Memory B cell (primary cell): Measurements from ENCODE around the gene SMARCAD1.

Experiments
- ATAC-seq: fragments of 150-1000 bp; cut with Tn5 transposase; 2 replicates; pipeline ENCODE4 v1.10.0; 2021; ENCODE audit warnings: low read depth, mild to moderate bottlenecking, moderate library complexity
- DNase-seq, 2 donors: peaks; one replicate each; pipeline ENCODE4 v3.0.0; 2022; ENCODE audit warnings: low spot score in 2 of 2
- H3K27ac Mint-ChIP-seq: one replicate; pipeline ENCODE4 v1.8.0; 2022; ENCODE audit warnings: mild to moderate bottlenecking, moderate library complexity, mixed read lengths
- H3K27me3 Mint-ChIP-seq: one replicate; pipeline ENCODE4 v1.8.0; 2022; ENCODE audit warnings: mixed read lengths
- H3K36me3 Mint-ChIP-seq: one replicate; pipeline ENCODE4 v1.8.0; 2022; ENCODE audit warnings: mild to moderate bottlenecking, mixed read lengths
- H3K4me1 Mint-ChIP-seq: one replicate; pipeline ENCODE4 v1.8.0; 2022; ENCODE audit warnings: mixed read lengths
- H3K4me3 Mint-ChIP-seq: one replicate; pipeline ENCODE4 v1.8.0; 2022; ENCODE audit warnings: mild to moderate bottlenecking, moderate library complexity, mixed read lengths
- H3K9me3 Mint-ChIP-seq: one replicate; pipeline ENCODE4 v1.8.0; 2022; ENCODE audit warnings: mixed read lengths

SMARCAD1 gene

GRCh38 chr4:94208918-94209317, 1.3 kb downstream of the SMARCAD1 start:
- Mint-ChIP-seq H3K9me3 (no peaks in the 10 kb centered on the region), H3K36me3 (peaks cover 26% of the 10 kb centered on the region), H3K27me3 (no peaks in the 10 kb centered on the region), H3K27ac (peak overlapping the region; percentile 100), H3K4me3 (peak overlapping the region; percentile 99), H3K4me1 (peaks cover 25% of the 10 kb centered on the region)
- ATAC-seq (no peak), DNase-seq (no peak)

DNA sequence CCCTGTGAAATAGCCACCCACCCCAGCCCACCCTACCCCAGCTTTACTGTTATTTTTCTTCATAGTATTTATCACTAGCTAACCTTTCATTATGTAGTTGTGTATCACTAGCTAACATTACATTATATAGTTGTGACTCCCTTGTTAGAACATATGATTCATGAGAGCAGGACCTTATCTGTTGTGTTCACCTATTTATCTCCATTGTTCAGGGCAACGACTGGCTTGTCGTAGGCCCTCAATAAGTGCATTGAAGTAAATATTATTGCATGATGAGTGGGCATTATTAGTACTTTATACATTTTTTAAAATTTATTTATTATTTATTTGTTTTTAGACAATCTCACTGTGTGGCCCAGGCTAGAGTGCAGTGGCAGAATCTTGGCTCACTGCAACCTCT, 4.2 kb downstream of the SMARCAD1 start:
- H3K4me1 Mint-ChIP-seq, result peaks cover 30% of the 10 kb centered on the region
- no peaks in the 10 kb centered on the region for H3K9me3 Mint-ChIP-seq
- no peak for DNase-seq
- no peak overlapping the region for H3K27ac Mint-ChIP-seq
- no peak for ATAC-seq
- peaks cover 43% of the 10 kb centered on the region for H3K36me3 Mint-ChIP-seq
- no peak overlapping the region for H3K4me3 Mint-ChIP-seq
- H3K27me3 Mint-ChIP-seq, result no peaks in the 10 kb centered on the region

GRCh38 chr4:94214703-94215319, 7.1 kb downstream of the SMARCAD1 start:
- no peak overlapping the region for H3K27ac Mint-ChIP-seq

DNA sequence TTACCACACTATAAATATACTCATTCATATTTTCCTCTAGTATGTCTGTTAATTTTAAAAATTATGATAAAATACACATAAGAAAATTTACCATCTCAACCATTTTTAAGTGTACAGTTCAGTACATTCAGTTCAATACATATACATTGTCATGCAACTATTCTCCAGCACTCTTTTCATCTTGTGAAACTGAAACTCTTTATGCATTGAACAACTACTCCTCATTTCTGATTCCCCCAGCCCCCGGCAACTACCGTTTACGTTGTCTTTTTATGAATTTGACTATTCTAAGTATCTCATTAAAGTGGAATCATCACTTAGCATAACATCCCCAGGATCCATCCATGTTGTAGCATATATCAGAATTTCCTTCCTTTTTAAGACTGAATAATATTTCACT, 8.7 kb downstream of the SMARCAD1 start:
- DNase-seq (no peak), ATAC-seq (no peak)
- no peaks in the 10 kb centered on the region for H3K9me3 Mint-ChIP-seq
- peaks cover 38% of the 10 kb centered on the region for H3K36me3 Mint-ChIP-seq
- no peak overlapping the region for H3K4me3 Mint-ChIP-seq
- peaks cover 11% of the 10 kb centered on the region for H3K4me1 Mint-ChIP-seq
- H3K27ac Mint-ChIP-seq, result no peak overlapping the region
- no peaks in the 10 kb centered on the region for H3K27me3 Mint-ChIP-seq

More at GRCh38 chr4:94214703-94215319, 7.1 kb downstream of the SMARCAD1 start:
- no peak for DNase-seq
- no peak for ATAC-seq
- H3K4me1 Mint-ChIP-seq, result peaks cover 15% of the 10 kb centered on the region
- H3K9me3 Mint-ChIP-seq, result no peaks in the 10 kb centered on the region
- H3K4me3 Mint-ChIP-seq, result no peak overlapping the region
- H3K27me3 Mint-ChIP-seq, result no peaks in the 10 kb centered on the region
- H3K36me3 Mint-ChIP-seq, result peaks cover 44% of the 10 kb centered on the region

DNA sequence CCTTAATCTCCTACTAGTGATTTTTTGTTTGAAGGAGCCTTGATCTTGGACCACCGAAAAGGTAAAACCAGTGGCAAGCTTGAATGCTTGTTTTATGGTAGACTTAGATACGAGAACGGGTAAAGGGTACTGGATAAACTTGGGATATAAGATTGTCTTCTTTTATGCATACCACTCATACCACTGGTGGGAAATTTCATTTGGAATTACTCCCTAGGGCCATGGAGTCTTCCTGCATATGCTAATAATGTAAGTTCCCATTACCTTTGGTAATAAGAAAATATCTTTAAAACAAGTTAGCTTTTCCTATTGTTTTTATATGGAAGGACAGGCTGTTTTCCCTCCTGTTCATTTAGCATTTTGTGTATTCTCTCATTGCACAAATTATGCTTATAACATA, 11.7 kb downstream of the SMARCAD1 start:
- Mint-ChIP-seq H3K4me1 (peaks cover 8% of the 10 kb centered on the region), H3K9me3 (no peaks in the 10 kb centered on the region), H3K4me3 (no peak overlapping the region), H3K27ac (no peak overlapping the region), H3K27me3 (no peaks in the 10 kb centered on the region), H3K36me3 (peaks cover 20% of the 10 kb centered on the region)
- no peak for ATAC-seq
- DNase-seq, result no peak

DNA sequence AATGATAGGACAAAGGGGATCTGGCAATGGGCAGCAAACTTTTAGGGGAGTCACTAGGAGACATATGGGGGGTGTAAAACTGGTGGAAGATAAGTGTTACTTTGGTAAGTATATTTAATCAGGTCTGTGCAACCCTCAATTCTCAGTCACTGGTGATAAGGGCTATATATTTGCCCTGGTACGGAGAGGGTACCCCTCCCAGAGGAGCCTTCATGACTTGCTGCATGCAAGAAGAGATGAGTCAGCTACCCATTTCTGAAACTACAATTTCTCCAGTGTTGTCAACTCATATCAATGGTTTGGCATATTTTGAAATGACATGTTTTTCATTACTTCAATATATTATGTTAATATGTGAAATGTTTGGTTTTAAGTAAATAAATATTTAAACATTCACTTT, 14.3 kb downstream of the SMARCAD1 start:
- no peaks in the 10 kb centered on the region for H3K27me3 Mint-ChIP-seq
- no peak for ATAC-seq
- no peaks in the 10 kb centered on the region for H3K9me3 Mint-ChIP-seq
- H3K4me3 Mint-ChIP-seq, result no peak overlapping the region
- H3K36me3 Mint-ChIP-seq, result peaks cover 17% of the 10 kb centered on the region
- no peak overlapping the region for H3K27ac Mint-ChIP-seq
- DNase-seq, result no peak
- peaks cover 16% of the 10 kb centered on the region for H3K4me1 Mint-ChIP-seq

DNA sequence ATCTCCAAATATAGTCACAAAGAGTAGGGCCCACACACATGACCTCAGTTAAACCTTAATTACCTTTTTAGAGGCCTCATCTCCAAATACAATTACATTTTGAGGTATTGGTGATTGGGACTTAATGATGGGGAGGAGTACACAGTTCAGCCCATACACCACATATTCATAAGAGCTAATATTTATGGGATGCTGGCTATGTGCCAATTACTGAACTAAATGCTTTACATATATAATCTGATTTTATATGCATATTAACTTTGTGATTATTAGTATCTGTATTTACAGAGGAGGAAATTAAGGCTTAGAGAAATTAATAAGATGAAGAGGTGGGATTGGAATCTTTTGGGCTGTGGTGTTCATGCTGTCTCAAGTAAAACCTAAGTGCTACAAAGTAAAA, 17.8 kb downstream of the SMARCAD1 start:
- Mint-ChIP-seq H3K27me3 (no peaks in the 10 kb centered on the region), H3K27ac (peak overlapping the region; percentile 31), H3K36me3 (peaks cover 22% of the 10 kb centered on the region)

GRCh38 chr4:94226763-94227162, 19.1 kb downstream of the SMARCAD1 start:
- ATAC-seq (no peak), DNase-seq (no peak)
- H3K27ac Mint-ChIP-seq, result peak overlapping the region; percentile 2
- H3K4me3 Mint-ChIP-seq, result no peak overlapping the region
- no peaks in the 10 kb centered on the region for H3K27me3 Mint-ChIP-seq
- peaks cover 28% of the 10 kb centered on the region for H3K36me3 Mint-ChIP-seq
- no peaks in the 10 kb centered on the region for H3K9me3 Mint-ChIP-seq
- H3K4me1 Mint-ChIP-seq, result peaks cover 22% of the 10 kb centered on the region

More for the DNA sequence above, 17.8 kb downstream of the SMARCAD1 start:
- H3K4me1 Mint-ChIP-seq, result peaks cover 23% of the 10 kb centered on the region
- ATAC-seq (no peak), DNase-seq (no peak)
- H3K9me3 Mint-ChIP-seq, result no peaks in the 10 kb centered on the region
- no peak overlapping the region for H3K4me3 Mint-ChIP-seq

- ATAC-seq (no peak), DNase-seq (no peak)
- H3K27ac Mint-ChIP-seq, result no peak overlapping the region
- H3K4me3 Mint-ChIP-seq, result no peak overlapping the region
- H3K4me1 Mint-ChIP-seq, result peaks cover 21% of the 10 kb centered on the region
- H3K36me3 Mint-ChIP-seq, result peaks cover 28% of the 10 kb centered on the region
- H3K9me3 Mint-ChIP-seq, result no peaks in the 10 kb centered on the region
- no peaks in the 10 kb centered on the region for H3K27me3 Mint-ChIP-seq
These were observed 21.0 kb downstream of the SMARCAD1 start for GRCh38 chr4:94228493-94229216.

- no peak overlapping the region for H3K4me3 Mint-ChIP-seq
- peaks cover 9% of the 10 kb centered on the region for H3K36me3 Mint-ChIP-seq
- no peak for ATAC-seq
- no peak for DNase-seq
- no peaks in the 10 kb centered on the region for H3K27me3 Mint-ChIP-seq
- H3K9me3 Mint-ChIP-seq, result no peaks in the 10 kb centered on the region
- H3K27ac Mint-ChIP-seq, result peak overlapping the region; percentile 78
- H3K4me1 Mint-ChIP-seq, result peaks cover 4% of the 10 kb centered on the region
These were observed 24.9 kb downstream of the SMARCAD1 start for GRCh38 chr4:94232519-94232918.

DNA sequence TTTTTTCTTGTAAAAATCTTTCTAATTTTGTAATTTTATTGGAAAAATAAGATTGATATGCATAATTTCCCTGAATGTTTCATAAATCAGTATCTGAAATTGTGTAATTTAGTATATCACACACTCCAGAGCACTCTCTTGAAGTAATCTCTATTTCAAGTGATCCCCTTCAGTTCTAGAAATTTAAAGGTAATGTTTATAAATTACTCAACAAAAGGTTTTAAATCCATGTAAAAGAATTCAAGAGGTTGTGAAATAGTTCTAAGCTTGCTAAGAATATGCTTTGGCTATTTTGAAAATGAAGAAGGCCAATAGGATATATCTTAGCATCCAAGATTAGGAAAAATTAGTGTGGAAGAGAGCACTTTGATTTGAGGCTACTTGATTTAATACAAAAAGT, 28.2 kb downstream of the SMARCAD1 start:
- Mint-ChIP-seq H3K4me3 (no peak overlapping the region), H3K9me3 (no peaks in the 10 kb centered on the region), H3K4me1 (peaks cover 2% of the 10 kb centered on the region), H3K27ac (no peak overlapping the region), H3K36me3 (peaks cover 6% of the 10 kb centered on the region), H3K27me3 (no peaks in the 10 kb centered on the region)
- ATAC-seq (no peak), DNase-seq (no peak)

- Mint-ChIP-seq H3K9me3 (no peaks in the 10 kb centered on the region), H3K4me3 (no peak overlapping the region), H3K27me3 (no peaks in the 10 kb centered on the region), H3K27ac (no peak overlapping the region), H3K36me3 (peaks cover 12% of the 10 kb centered on the region), H3K4me1 (peaks cover 4% of the 10 kb centered on the region)
- DNase-seq (no peak), ATAC-seq (no peak)
These were observed 29.6 kb downstream of the SMARCAD1 start for GRCh38 chr4:94237271-94237670.

DNA sequence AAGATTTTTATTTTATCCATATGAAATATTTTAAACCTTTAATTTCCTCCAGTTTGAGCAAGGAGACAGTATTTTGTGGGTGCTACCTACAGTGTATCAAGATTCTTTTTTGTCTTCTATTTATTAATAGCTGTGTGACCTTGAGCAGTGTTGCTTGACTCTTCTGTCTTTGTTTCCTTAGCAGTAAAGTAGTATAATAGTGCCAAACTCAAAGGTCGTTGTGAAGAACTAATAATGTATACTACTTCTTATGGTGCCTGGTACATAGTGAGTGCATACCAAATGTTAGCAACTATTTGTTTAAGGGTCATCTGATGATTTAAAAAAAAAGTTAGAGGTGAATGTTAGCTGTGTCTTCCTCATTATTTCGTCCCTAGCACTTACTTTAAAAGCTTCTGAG, 30.5 kb downstream of the SMARCAD1 start:
- ATAC-seq (no peak), DNase-seq (no peak)
- Mint-ChIP-seq H3K9me3 (no peaks in the 10 kb centered on the region), H3K36me3 (peaks cover 18% of the 10 kb centered on the region), H3K4me3 (no peak overlapping the region), H3K27ac (peak overlapping the region; percentile 50), H3K4me1 (peaks cover 6% of the 10 kb centered on the region), H3K27me3 (no peaks in the 10 kb centered on the region)

DNA sequence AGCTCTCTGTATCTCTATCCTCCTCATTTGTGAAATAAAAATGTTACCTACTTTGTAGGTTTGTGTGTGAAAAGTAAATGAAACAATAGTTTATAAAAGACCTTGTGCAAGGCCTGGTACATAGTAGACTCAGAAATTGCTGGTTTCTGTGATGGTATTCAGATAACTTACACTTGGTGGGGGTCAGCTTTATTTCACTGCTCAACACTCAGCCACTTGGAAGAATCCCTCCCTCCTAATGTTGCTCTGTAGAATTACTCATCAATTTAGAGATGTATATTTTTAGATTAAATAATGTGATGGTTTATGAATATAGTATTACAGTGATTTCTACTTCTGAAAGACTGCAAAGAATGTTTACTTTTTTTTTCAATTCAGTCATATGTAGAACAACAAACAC, 32.7 kb downstream of the SMARCAD1 start:
- H3K27ac Mint-ChIP-seq, result peak overlapping the region; percentile 29
- no peak overlapping the region for H3K4me3 Mint-ChIP-seq

More for the DNA sequence above, 32.7 kb downstream of the SMARCAD1 start:
- ATAC-seq (no peak), DNase-seq (no peak)
- peaks cover 22% of the 10 kb centered on the region for H3K4me1 Mint-ChIP-seq
- H3K27me3 Mint-ChIP-seq, result no peaks in the 10 kb centered on the region
- peaks cover 28% of the 10 kb centered on the region for H3K36me3 Mint-ChIP-seq
- no peaks in the 10 kb centered on the region for H3K9me3 Mint-ChIP-seq
